PC-3 (cell line): ENCODE data around the gene HAO1.

Source experiments
- CTCF ChIP-seq: fragments of 300-600 bp; sonication (generic); conservative IDR thresholded peaks from 2 replicates; pipeline ENCODE4 v1.5.1; 2017; ENCODE audit warnings: antibody characterized with exemption, low read depth, mild to moderate bottlenecking, low read length
- EZH2 ChIP-seq: fragments of 300-600 bp; sonication (generic); IDR thresholded peaks from one replicate; pipeline ENCODE4 v1.6.1; 2017; ENCODE audit warnings: antibody characterized with exemption, mild to moderate bottlenecking, low read length; ENCODE audit not compliant: unreplicated experiment

GRCh38 chr20:7841291-7841970 lies 98.8 kb downstream of the HAO1 start:
- TF ChIP-seq CTCF: no peak
- TF ChIP-seq EZH2: no peak
